Ishikawa (cell line): Measurements from ENCODE around the gene IGFN1.

Source experiments
- EGR1 ChIP-seq: IDR thresholded peaks from 2 replicates; pipeline ENCODE4 v1.6.1; 2012
- EP300 ChIP-seq: IDR thresholded peaks from 2 replicates; pipeline ENCODE4 v1.6.1; 2012; ENCODE audit warnings: borderline replicate concordance
- RAD21 ChIP-seq: IDR thresholded peaks from 2 replicates; pipeline ENCODE4 v1.6.1; 2012; ENCODE audit warnings: low read depth
- REST ChIP-seq: IDR thresholded peaks from 2 replicates; pipeline ENCODE4 v1.6.1; 2012; ENCODE audit warnings: low read depth, mild to moderate bottlenecking
- TAF1 ChIP-seq: IDR thresholded peaks from 2 replicates; pipeline ENCODE4 v1.6.1; 2012; ENCODE audit warnings: low read depth, mild to moderate bottlenecking
- TCF12 ChIP-seq: IDR thresholded peaks from 2 replicates; pipeline ENCODE4 v1.6.1; 2012; ENCODE audit warnings: low read depth
- USF1 ChIP-seq: IDR thresholded peaks from 2 replicates; pipeline ENCODE4 v1.6.1; 2012
- ZBTB7A ChIP-seq: IDR thresholded peaks from 2 replicates; pipeline ENCODE4 v1.6.1; 2012; ENCODE audit warnings: low read depth

- TF ChIP-seq ZBTB7A, result no peak
- TF ChIP-seq TCF12, result no peak
- TF ChIP-seq EGR1, result no peak
- TF ChIP-seq EP300, result no peak
- no peak for TF ChIP-seq RAD21
- TF ChIP-seq REST, result no peak
- no peak for TF ChIP-seq USF1
- TF ChIP-seq TAF1, result no peak
These were observed 10.5 kb upstream of the IGFN1 start for GRCh38 chr1:201180141-201180540.
